A549 (cell line): Measurements from ENCODE around the gene ENTPD6. TPM values are rescaled to one million over a fixed set of nuclear protein-coding genes. Genes with fewer than 3 reads are reported as not detected.

Experiments used
- ATAC-seq, 2 experiments: fragments of 200-7000 bp in 1 of 2; fragments of >200 bp in 1 of 2; cut with Nextera tagmentation in 1 of 2; cut with Tn5 transposase in 1 of 2; 3 replicates each; pipeline versions ENCODE4 v1.8.0 to v1.9.1; 2018 to 2020; ENCODE audit warnings: mild to moderate bottlenecking in 1 of 2, moderate library complexity in 1 of 2
- CTCF ChIA-PET: fragments of 300-600 bp; sonication (Branson Sonifier 250); formaldehyde crosslinking; extraction: SDS; loops from one replicate; lab custom pipeline; 2021; ENCODE audit warnings: antibody characterized with exemption, inconsistent platforms; lab: Yijun Ruan, JAX
- POLR2A ChIA-PET: fragments of 350-600 bp; formaldehyde crosslinking; extraction: SDS; loops from one replicate; lab custom pipeline; 2021; ENCODE audit warnings: antibody characterized with exemption, inconsistent platforms; lab: Yijun Ruan, JAX
- DNase-seq, 2 experiments: peaks; one replicate each; pipeline versions ENCODE4 v3.0.0 to v3.0.0-alpha.2; 2011 to 2016; ENCODE audit warnings: low read depth in 1 of 2, low spot score in 1 of 2
- FAIRE-seq: peaks from 2 replicates; lab custom pipeline; 2011; peaks lifted over from hg19 to GRCh38; lab: Jason Lieb, UNC
- H3K27ac ChIP-seq, 2 experiments: fragments of >200 bp; sonication (Bioruptor Twin); formaldehyde crosslinking; 3 replicates each; pipeline ENCODE4 v1.5.1; 2016 to 2017
- H3K4me1 ChIP-seq: fragments of >200 bp; sonication (Bioruptor Twin); formaldehyde crosslinking; 3 replicates; pipeline ENCODE4 v1.6.1; 2016
- H3K4me2 ChIP-seq: fragments of >200 bp; sonication (Bioruptor Twin); formaldehyde crosslinking; 3 replicates; pipeline ENCODE4 v1.6.1; 2016
- H3K4me3 ChIP-seq: fragments of >200 bp; sonication (Bioruptor Twin); formaldehyde crosslinking; 3 replicates; pipeline ENCODE4 v1.5.1; 2016
- H3K9me3 ChIP-seq: fragments of >200 bp; sonication (Bioruptor Twin); formaldehyde crosslinking; 3 replicates; pipeline ENCODE4 v1.6.1; 2016
- BCL3 ChIP-seq: fragments of >200 bp; sonication (Bioruptor Twin); formaldehyde crosslinking; IDR thresholded peaks from 3 replicates; pipeline ENCODE4 v1.6.1; 2016
- CEBPB ChIP-seq, 2 experiments: fragments of >200 bp in 1 of 2; sonication (Bioruptor Twin) in 1 of 2; formaldehyde crosslinking in 1 of 2; IDR thresholded peaks; 2 replicates each; pipeline ENCODE4 v1.6.1; 2012 to 2016
- CTCF ChIP-seq: fragments of >200 bp; sonication (Bioruptor Twin); formaldehyde crosslinking; IDR thresholded peaks from 3 replicates; pipeline ENCODE4 v1.5.1; 2016
- E2F6 ChIP-seq: IDR thresholded peaks from 2 replicates; pipeline ENCODE4 v1.6.1; 2012; ENCODE audit warnings: low read depth, borderline replicate concordance
- EHMT2 ChIP-seq: fragments of 200-600 bp; sonication (generic); IDR thresholded peaks from 2 replicates; pipeline ENCODE4 v1.6.1; 2016; ENCODE audit warnings: antibody characterized with exemption, low read depth, mild to moderate bottlenecking, moderate library complexity
- HOXB5 ChIP-seq: fragments of 250-450 bp; sonication (Bioruptor Pico); IDR thresholded peaks from 2 replicates; pipeline ENCODE4 v1.5.0; 2020; ENCODE audit warnings: mild to moderate bottlenecking, moderate library complexity
- JUN ChIP-seq, 2 experiments: fragments of >200 bp; sonication (Bioruptor Twin); formaldehyde crosslinking; IDR thresholded peaks; 2 replicates in 1 of 2; 3 replicates in 1 of 2; pipeline ENCODE4 v1.6.1; 2016 to 2017
- KDM5A ChIP-seq: fragments of 200-600 bp; sonication (generic); IDR thresholded peaks from 2 replicates; pipeline ENCODE4 v1.6.1; 2016; ENCODE audit warnings: antibody characterized with exemption, mild to moderate bottlenecking
- MAX ChIP-seq: IDR thresholded peaks from 2 replicates; pipeline ENCODE4 v1.6.1; 2012
- MYC ChIP-seq: IDR thresholded peaks from 2 replicates; pipeline ENCODE4 v1.6.1; 2012; ENCODE audit warnings: mild to moderate bottlenecking, inconsistent platforms, low read length, improper control_type of control experiment, borderline replicate concordance
- PHF8 ChIP-seq: fragments of 200-600 bp; sonication (generic); IDR thresholded peaks from 2 replicates; pipeline ENCODE4 v1.6.1; 2016; ENCODE audit warnings: low read depth, mild to moderate bottlenecking, antibody characterized with exemption, moderate library complexity, borderline replicate concordance
- POLR2A ChIP-seq: IDR thresholded peaks from 2 replicates; pipeline ENCODE4 v1.6.1; 2012; ENCODE audit warnings: mild to moderate bottlenecking, low read length
- RAD21 ChIP-seq, 2 experiments: fragments of >200 bp in 1 of 2; sonication (Bioruptor Twin) in 1 of 2; formaldehyde crosslinking in 1 of 2; IDR thresholded peaks in 1 of 2; conservative IDR thresholded peaks in 1 of 2; 2 replicates in 1 of 2; 3 replicates in 1 of 2; pipeline ENCODE4 v1.6.1; 2012 to 2018; ENCODE audit warnings: inconsistent platforms in 1 of 2
- RFX5 ChIP-seq: fragments of 450-650 bp; IDR thresholded peaks from 2 replicates; pipeline ENCODE4 v1.7.1; 2014; ENCODE audit warnings: antibody characterized with exemption, mild to moderate bottlenecking, moderate library complexity
- RNF2 ChIP-seq: fragments of 200-600 bp; sonication (generic); IDR thresholded peaks from 2 replicates; pipeline ENCODE4 v1.6.1; 2016; ENCODE audit warnings: low read depth, mild to moderate bottlenecking, antibody characterized with exemption, moderate library complexity, borderline replicate concordance
- SMC3 ChIP-seq: fragments of >200 bp; sonication (Bioruptor Twin); formaldehyde crosslinking; IDR thresholded peaks from 3 replicates; pipeline ENCODE4 v1.6.1; 2018; ENCODE audit warnings: inconsistent platforms
- WGBS: methylation state at CpG from one replicate; pipeline ENCODE4 v1.1.6; 2017; ENCODE audit errors: missing lambda C conversion rate; 5-methylcytosine and 5-hydroxymethylcytosine counted together
- polyA plus RNA-seq, 4 experiments: library from polyadenylated mRNA; depleted of rRNA in 3 of 4; stranded (reverse); fragments of >200 nt; fragmentation: RNase III in 1 of 4; extraction: RNeasy Plus Mini Kit Qiagen cat#74134 plus additional on column Dnase treatment in 1 of 4; gene quantifications; 2 replicates in 3 of 4; 3 replicates in 1 of 4; pipeline ENCODE4 v1.2.3, GENCODE V29; 2011 to 2017

ENTPD6 gene
- polyA plus RNA-seq, 2 of the 4 experiments (the other 2 are of a cell fraction) = 85.7 to 87.0 TPM

GRCh38 chr20:25246182-25246999, 50.9 kb downstream of the ENTPD6 start:
- TF ChIP-seq EHMT2 (no peak), CEBPB (IDR thresholded peaks at IDR 0.05) (peak; percentile 43 to 59; a peak in 2 of 4 replicates)
- Histone ChIP-seq H3K4me3 (peak overlapping the region; percentile 82), H3K9me3 (peaks cover 16% of the 10 kb centered on the region; the same call in 2 of the 3 replicates), H3K4me2 (peak overlapping the region; percentile 87), H3K27ac (peak overlapping the region; percentile 92 to 96), H3K4me1 (peaks cover 42% of the 10 kb centered on the region)
- ATAC-seq (0 out of 6 replicates have a peak, but pooled peaks of 1 of the 2 experiments have one; percentile 3), FAIRE-seq (peak; percentile 84), DNase-seq (no peak)
- POLR2A ChIA-PET = interaction anchor here (1.2 to 3.9 kb wide), 6 partner anchors 10 to 54 kb away, joined by 3 to 67 read pairs (median 41); partner anchors contain the start of gene ENTPD6
- CTCF ChIA-PET = interaction anchor here (0.9 to 11.8 kb wide), 30 partner anchors 9 to 251 kb away, joined by 3 to 300 read pairs (median 6); partner anchors contain the start of genes ENTPD6 and GINS1
- WGBS = 49% methylated on average over 9 of the region's 9 CpGs

GRCh38 chr20:25247000-25247517, 51.5 kb downstream of the ENTPD6 start:
- Histone ChIP-seq H3K4me1 (peaks cover 46% of the 10 kb centered on the region), H3K4me2 (peak overlapping the region; percentile 87), H3K4me3 (peak overlapping the region; percentile 82), H3K27ac (peak overlapping the region; percentile 92 to 96), H3K9me3 (peaks cover 16% of the 10 kb centered on the region; the same call in 2 of the 3 replicates)
- FAIRE-seq (peak; percentile 94), ATAC-seq (peak; percentile 80 to 91), DNase-seq (peak; percentile 84 to 87)
- POLR2A ChIA-PET = interaction anchor here (0.8 to 3.9 kb wide), 13 partner anchors 10 to 280 kb away, joined by 3 to 67 read pairs (median 7); partner anchors contain the start of genes ABHD12 and ENTPD6
- TF ChIP-seq POLR2A = peak; percentile 37; the same call in 1 of the 2 replicates
- TF ChIP-seq JUN (IDR thresholded peaks at IDR 0.05) = peak in 1 of 2 experiments; percentile 57; a peak in 1 of 5 replicates
- peak; percentile 64 for TF ChIP-seq SMC3
- TF ChIP-seq RNF2 = no peak
- no peak for TF ChIP-seq PHF8
- TF ChIP-seq KDM5A = no peak
- peak; percentile 81 to 83 for TF ChIP-seq RAD21 (conservative IDR thresholded peaks at IDR 0.05 in 1 of 2, IDR thresholded peaks at IDR 0.05 in 1 of 2)
- TF ChIP-seq CTCF = peak; percentile 73
- TF ChIP-seq MAX = peak; percentile 68; the same call in 1 of the 2 replicates
- CTCF ChIA-PET = interaction anchor here (0.6 to 11.8 kb wide), 46 partner anchors 10 to 297 kb away, joined by 3 to 300 read pairs (median 5); partner anchors contain the start of genes ENTPD6 and GINS1
- 4% methylated on average over 24 of the region's 24 CpGs for WGBS

- peak overlapping the region; percentile 82 for H3K4me3 ChIP-seq
- peak overlapping the region; percentile 92 to 96 for H3K27ac ChIP-seq
- H3K9me3 ChIP-seq = peaks cover 16% of the 10 kb centered on the region; the same call in 2 of the 3 replicates
- H3K4me2 ChIP-seq = peak overlapping the region; percentile 87
- ChIA-PET POLR2A (interaction anchor here (0.6 to 3.9 kb wide), 18 partner anchors 11 to 281 kb away, joined by 3 to 67 read pairs (median 4); partner anchors contain the start of genes ABHD12, APMAP and ENTPD6), CTCF (interaction anchor here (0.6 to 11.8 kb wide), 46 partner anchors 9 to 297 kb away, joined by 3 to 300 read pairs (median 5); partner anchors contain the start of genes ABHD12, ENTPD6 and GINS1)
- FAIRE-seq (no peak), DNase-seq (peak in 1 of 2 experiments; percentile 66), ATAC-seq (peak; percentile 77 to 79)
- TF ChIP-seq MYC = no peak
- peak; percentile 22; the same call in 1 of the 2 replicates for TF ChIP-seq HOXB5 (CRISPR knock-in tag)
- peak; percentile 45; the same call in 1 of the 2 replicates for TF ChIP-seq E2F6
- peak; percentile 36; the same call in 1 of the 3 replicates for TF ChIP-seq BCL3
- no peak for TF ChIP-seq RFX5
- 1% methylated on average over 22 of the region's 37 CpGs for WGBS
- peaks cover 50% of the 10 kb centered on the region for H3K4me1 ChIP-seq
These were observed 52.0 kb downstream of the ENTPD6 start for GRCh38 chr20:25247518-25247955.
